GM19455 (cell line): Measurements from ENCODE around the gene MICAL3.

Source experiments
- ATAC-seq: cut with Tn5 transposase; IDR thresholded peaks from one replicate; pipeline ENCODE4 v1.9.1; 2021; ENCODE audit not compliant: unreplicated experiment

MICAL3 gene

GRCh38 chr22:17741866-17742526 lies 282.4 kb downstream of the MICAL3 start:
- no peak for ATAC-seq

DNA sequence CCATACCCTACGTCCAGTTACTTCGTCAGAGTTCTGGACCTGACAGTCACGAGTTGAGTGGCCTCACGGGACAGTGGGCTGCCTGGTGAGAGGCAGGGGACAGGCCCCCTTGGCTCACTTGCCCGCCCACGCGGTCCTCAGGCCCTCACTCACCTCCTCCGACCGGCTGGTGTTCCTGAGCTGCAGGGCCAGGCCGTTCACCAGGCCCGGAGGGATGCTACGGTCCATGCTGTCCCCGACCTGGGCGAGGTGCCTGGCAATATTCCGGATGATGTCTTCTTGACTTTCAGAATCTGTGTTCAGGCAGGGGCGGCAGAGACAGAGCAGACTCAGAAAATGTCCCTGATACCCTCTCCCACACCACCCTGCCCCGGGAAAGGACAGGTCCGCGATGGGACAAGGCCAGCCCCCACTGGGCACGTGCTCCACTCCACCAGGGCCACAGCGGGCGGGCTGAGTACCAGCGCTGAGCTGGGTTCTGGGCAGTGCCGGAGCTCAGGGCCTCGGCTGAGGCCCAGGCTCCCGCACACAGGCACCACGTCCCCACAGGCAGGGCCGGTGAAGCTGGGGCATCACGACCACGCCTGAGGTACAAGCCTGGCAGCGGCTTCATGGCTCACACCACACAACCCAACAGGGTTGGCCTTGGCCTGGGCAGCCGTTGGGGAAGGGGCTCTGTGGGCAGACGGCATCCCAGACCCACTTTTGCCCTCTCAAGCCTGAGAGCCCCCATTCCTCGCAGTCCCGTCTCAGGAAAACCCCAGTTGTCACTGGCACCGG lies 285.0 kb downstream of the MICAL3 start:
- ATAC-seq = no peak

GRCh38 chr22:17738386-17739128 lies 285.8 kb downstream of the MICAL3 start:
- no peak for ATAC-seq
